Ectodermal cell (in vitro differentiated cells): ENCODE results near the gene SETDB2.

Experiments used
- H3K27ac ChIP-seq: 2 replicates; pipeline ENCODE4 v1.7.0; 2013; ENCODE audit warnings: mild to moderate bottlenecking, low read depth, low read length; ENCODE audit not compliant: insufficient read depth, poor library complexity, severe bottlenecking
- H3K27me3 ChIP-seq: 2 replicates; pipeline ENCODE4 v1.7.0; 2013; ENCODE audit warnings: mild to moderate bottlenecking, low read length; ENCODE audit not compliant: insufficient read depth, control insufficient read depth, poor library complexity, severe bottlenecking
- H3K36me3 ChIP-seq: one replicate; pipeline ENCODE4 v1.7.0; 2013; ENCODE audit warnings: low read length; ENCODE audit not compliant: control insufficient read depth, insufficient read depth
- H3K4me1 ChIP-seq: one replicate; pipeline ENCODE4 v1.7.0; 2013; ENCODE audit warnings: low read length; ENCODE audit not compliant: control insufficient read depth, insufficient read depth
- H3K4me3 ChIP-seq: 2 replicates; pipeline ENCODE4 v1.7.0; 2013; ENCODE audit warnings: low read depth, low read length, control low read depth; ENCODE audit not compliant: insufficient read depth
- H3K9me3 ChIP-seq: 2 replicates; pipeline ENCODE4 v1.7.0; 2013; ENCODE audit warnings: mild to moderate bottlenecking, low read length, moderate library complexity; ENCODE audit not compliant: control insufficient read depth
- WGBS, 2 experiments: methylation state at CpG; one replicate each; pipeline ENCODE4 v1.1.7; 2013; ENCODE audit warnings: missing lambda C conversion rate in 2 of 2; 5-methylcytosine and 5-hydroxymethylcytosine counted together

The SETDB2 gene

DNA sequence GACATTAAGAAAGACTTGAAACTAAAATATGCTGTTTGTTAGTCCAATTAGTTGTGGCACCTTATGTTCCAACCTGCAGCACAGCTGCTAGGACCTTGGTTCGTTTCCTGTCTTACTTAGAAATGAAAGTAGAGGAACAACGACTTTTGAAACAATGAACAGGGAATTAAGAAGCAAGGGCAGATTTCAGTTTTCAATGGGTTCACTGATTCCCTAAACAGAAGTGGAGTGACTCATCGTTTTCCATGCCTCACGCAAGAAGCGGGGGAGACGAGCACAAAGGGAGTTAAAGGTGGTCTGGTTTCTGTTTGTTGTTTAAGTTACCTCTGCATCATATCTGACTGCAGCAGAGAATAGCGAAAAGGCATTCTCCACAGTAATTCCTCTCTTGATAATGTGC is 96.5 kb downstream of the SETDB2 start:
- WGBS, 2 experiments: 81 to 86% methylated on average over 7 of the region's 7 CpGs
- no peak overlapping the region for H3K27ac ChIP-seq
- H3K4me3 ChIP-seq: no peak overlapping the region
- H3K9me3 ChIP-seq: no peaks in the 10 kb centered on the region
- H3K27me3 ChIP-seq: no peaks in the 10 kb centered on the region
- H3K4me1 ChIP-seq: no peaks in the 10 kb centered on the region
- peaks cover 14% of the 10 kb centered on the region for H3K36me3 ChIP-seq

DNA sequence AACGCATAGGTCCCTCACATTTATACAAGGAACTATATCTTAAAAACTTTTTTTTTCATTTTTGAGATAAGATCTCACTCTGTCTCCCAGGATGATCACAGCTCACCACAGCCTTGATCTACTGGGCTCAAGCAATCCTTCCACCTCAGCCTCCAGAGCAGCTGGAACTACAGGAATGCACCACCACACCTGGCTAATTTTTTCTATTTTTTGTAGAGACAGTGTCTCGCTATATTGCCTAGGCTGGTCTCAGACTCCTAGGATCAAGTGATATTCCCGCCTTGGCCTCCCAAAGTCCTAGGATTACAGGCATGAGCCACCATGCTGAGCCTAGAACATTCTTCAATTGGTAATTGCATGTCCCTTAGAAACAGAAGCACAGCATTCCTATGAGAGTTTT is 99.6 kb downstream of the SETDB2 start:
- no peak overlapping the region for H3K27ac ChIP-seq
- H3K4me3 ChIP-seq: no peak overlapping the region
- WGBS, 2 experiments: 91 to 97% methylated on average over 3 of the region's 3 CpGs
- H3K4me1 ChIP-seq: no peaks in the 10 kb centered on the region
- peaks cover 21% of the 10 kb centered on the region for H3K36me3 ChIP-seq
- no peaks in the 10 kb centered on the region for H3K9me3 ChIP-seq
- H3K27me3 ChIP-seq: no peaks in the 10 kb centered on the region
